Natural killer cell (primary cell): Measurements from ENCODE around the gene MCEE. TPM values are rescaled to one million over a fixed set of nuclear protein-coding genes. Genes with fewer than 3 reads are reported as not detected.

Source experiments
- ATAC-seq, 3 donors: fragments of 150-1000 bp in 2 of 3; fragments of 200-7000 bp in 1 of 3; cut with Tn5 transposase; 1 replicate in 1 of 3; 2 replicates in 2 of 3; pipeline ENCODE4 v1.10.0; 2021; ENCODE audit warnings: mild to moderate bottlenecking in 2 of 3, moderate library complexity in 2 of 3
- DNase-seq, 2 donors: peaks; one replicate each; pipeline versions ENCODE4 v3.0.0 to v3.0.0-alpha.2; 2013 to 2021; ENCODE audit warnings: mixed read lengths in 1 of 2
- H3K27ac ChIP-seq: one replicate; pipeline ENCODE4 v1.5.1; 2013; ENCODE audit warnings: mild to moderate bottlenecking, low read length
- H3K27me3 ChIP-seq: one replicate; pipeline ENCODE4 v1.6.1; 2013; ENCODE audit warnings: low read length; ENCODE audit not compliant: control insufficient read depth, insufficient read depth
- H3K36me3 ChIP-seq: one replicate; pipeline ENCODE4 v1.6.1; 2013; ENCODE audit warnings: low read length; ENCODE audit not compliant: control insufficient read depth, insufficient read depth
- H3K4me1 ChIP-seq: one replicate; pipeline ENCODE4 v1.6.1; 2013; ENCODE audit warnings: low read length; ENCODE audit not compliant: control insufficient read depth, insufficient read depth
- H3K4me3 ChIP-seq: one replicate; pipeline ENCODE4 v1.5.1; 2013; ENCODE audit warnings: low read length
- H3K9me3 ChIP-seq: one replicate; pipeline ENCODE4 v1.6.1; 2013; ENCODE audit warnings: low read length; ENCODE audit not compliant: control insufficient read depth, insufficient read depth
- H3K27ac Mint-ChIP-seq, 2 donors: one replicate each; pipeline ENCODE4 v1.8.0; 2022; ENCODE audit warnings: mild to moderate bottlenecking in 2 of 2, mixed read lengths in 2 of 2, moderate library complexity in 1 of 2
- H3K27me3 Mint-ChIP-seq, 2 donors: one replicate each; pipeline ENCODE4 v1.8.0; 2022; ENCODE audit warnings: low read depth in 2 of 2, mixed read lengths in 2 of 2
- H3K36me3 Mint-ChIP-seq: one replicate; pipeline ENCODE4 v1.8.0; 2022; ENCODE audit warnings: mixed read lengths
- H3K4me1 Mint-ChIP-seq, 2 donors: one replicate each; pipeline ENCODE4 v1.8.0; 2022; ENCODE audit warnings: mixed read lengths in 2 of 2
- H3K4me3 Mint-ChIP-seq: one replicate; pipeline ENCODE4 v1.8.0; 2022; ENCODE audit warnings: mild to moderate bottlenecking, moderate library complexity, mixed read lengths
- H3K9me3 Mint-ChIP-seq, 2 donors: one replicate each; pipeline ENCODE4 v1.8.0; 2022; ENCODE audit warnings: mixed read lengths in 2 of 2
- CTCF ChIP-seq: fragments of 200-600 bp; IDR thresholded peaks from one replicate; pipeline ENCODE4 v1.8.0; 2022; ENCODE audit warnings: antibody characterized with exemption
- WGBS: methylation state at CpG from one replicate; pipeline ENCODE4 v1.1.7; 2013; ENCODE audit warnings: missing lambda C conversion rate; ENCODE audit not compliant: insufficient coverage; 5-methylcytosine and 5-hydroxymethylcytosine counted together
- intact Hi-C: fragments of 100-400 bp; cut with micrococcal nuclease; formaldehyde crosslinking; loops from one replicate; pipeline ENCODE4 v1.14.2; 2022
- total RNA-seq, 4 donors: library from RNA; stranded (reverse); fragments of 120-200 nt in 1 of 4; gene quantifications; one replicate each; pipeline versions ENCODE4 v1.2.3 to v1.2.4, GENCODE V29; 2013 to 2022

MCEE gene
- total RNA-seq, 3 donors from 2014 or later (not counting 1 experiment from before 2014, with no cell fraction given) = 8.4 to 10.4 (median 8.7) TPM

DNA sequence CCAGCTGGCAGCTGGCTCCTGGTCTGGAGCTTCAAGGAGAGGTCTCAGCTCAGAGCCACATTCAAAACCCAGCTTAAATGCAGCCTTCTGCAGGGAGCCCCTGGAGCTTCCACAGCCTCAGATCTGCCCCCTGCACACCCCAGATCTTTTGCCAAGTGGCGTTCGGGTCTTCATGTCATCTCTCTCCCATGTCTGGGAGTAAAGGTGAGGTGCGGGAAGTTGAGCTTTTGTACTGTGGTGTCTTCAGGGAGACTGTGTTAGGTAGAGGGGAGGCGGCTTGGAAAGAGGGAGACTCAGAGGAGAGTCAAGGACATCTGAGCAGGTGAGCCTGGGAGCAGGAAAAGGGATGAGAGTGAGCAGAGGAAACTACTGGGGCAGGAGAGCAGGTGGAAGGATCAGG lies 25.8 kb upstream of the MCEE start:
- Mint-ChIP-seq H3K36me3 (no peaks in the 10 kb centered on the region), H3K4me3 (no peak overlapping the region), H3K9me3 (no peaks in the 10 kb centered on the region), H3K27me3 (peaks cover 7 to 11% of the 10 kb centered on the region in 2 donors), H3K27ac (no peak overlapping the region), H3K4me1 (peaks cover 6 to 7% of the 10 kb centered on the region in 2 donors)
- WGBS = 86% methylated on average over 4 of the region's 4 CpGs
- H3K4me1 ChIP-seq = peaks cover 7% of the 10 kb centered on the region
- no peak for TF ChIP-seq CTCF
- no peaks in the 10 kb centered on the region for H3K36me3 ChIP-seq
- no peak overlapping the region for H3K4me3 ChIP-seq
- intact Hi-C loops = loop anchor here (2.0 kb wide), 1 partner anchor 355 kb away; no protein-coding TSS in a partner anchor
- no peaks in the 10 kb centered on the region for H3K9me3 ChIP-seq
- DNase-seq = no peak
- ATAC-seq = no peak
- H3K27ac ChIP-seq = no peak overlapping the region
- peaks cover 3% of the 10 kb centered on the region for H3K27me3 ChIP-seq

DNA sequence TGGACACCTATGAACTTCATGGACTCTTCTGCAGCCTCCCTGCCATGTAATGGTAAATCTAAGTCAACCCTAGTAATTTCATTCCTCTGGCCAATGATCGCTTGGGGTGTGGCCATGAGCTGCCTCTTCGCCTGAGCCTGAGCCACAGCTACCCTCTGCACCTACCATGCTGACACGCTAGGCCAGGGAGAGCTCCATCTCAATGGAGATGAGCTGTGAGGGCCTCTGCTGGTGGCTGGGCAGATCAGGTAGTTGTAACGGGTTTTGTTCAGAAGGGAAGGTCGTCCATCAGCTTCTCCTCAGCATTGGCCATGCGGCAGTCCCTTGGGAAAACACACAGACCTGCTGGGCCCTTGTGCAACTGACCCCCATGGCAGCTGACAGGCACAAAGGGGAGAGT lies 24.8 kb upstream of the MCEE start:
- H3K27ac Mint-ChIP-seq = no peak overlapping the region
- Histone ChIP-seq H3K4me1 (peaks cover 7% of the 10 kb centered on the region), H3K27ac (no peak overlapping the region), H3K4me3 (no peak overlapping the region), H3K27me3 (peaks cover 3% of the 10 kb centered on the region), H3K9me3 (no peaks in the 10 kb centered on the region), H3K36me3 (peaks cover 8% of the 10 kb centered on the region)
- H3K4me1 Mint-ChIP-seq = peaks cover 6 to 7% of the 10 kb centered on the region in 2 donors
- no peaks in the 10 kb centered on the region for H3K9me3 Mint-ChIP-seq
- DNase-seq = peak in 1 of 2 donors; percentile 19
- intact Hi-C loops = no loop called here
- H3K36me3 Mint-ChIP-seq = peaks cover 6% of the 10 kb centered on the region
- no peak for ATAC-seq
- no peak for TF ChIP-seq CTCF
- 63% methylated on average over 6 of the region's 6 CpGs for WGBS
- H3K4me3 Mint-ChIP-seq = no peak overlapping the region
- peaks cover 7 to 11% of the 10 kb centered on the region in 2 donors for H3K27me3 Mint-ChIP-seq

DNA sequence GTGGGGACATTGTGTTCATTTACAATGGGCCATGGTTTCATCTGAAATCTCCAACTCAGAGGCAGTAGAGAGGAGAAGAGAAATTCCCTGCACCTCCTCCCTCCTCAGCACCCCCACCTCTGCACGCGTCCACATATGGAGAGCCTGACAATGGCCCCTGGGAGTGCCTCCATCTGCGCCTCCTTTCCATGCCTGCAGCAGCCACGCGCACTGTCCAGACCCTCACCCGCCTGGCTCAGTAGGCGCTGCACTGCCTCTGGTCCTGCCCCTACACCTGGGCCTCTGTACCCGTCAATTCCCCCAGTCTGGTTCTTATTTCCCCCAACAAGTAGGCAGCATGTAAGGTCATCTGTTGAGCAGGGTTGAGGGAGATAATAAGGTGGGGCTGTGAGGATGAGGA lies 24.2 kb upstream of the MCEE start:
- H3K36me3 ChIP-seq = peaks cover 13% of the 10 kb centered on the region
- ATAC-seq (no peak), DNase-seq (no peak)
- Mint-ChIP-seq H3K27ac (no peak overlapping the region), H3K4me3 (no peak overlapping the region), H3K9me3 (no peaks in the 10 kb centered on the region), H3K4me1 (peaks cover 6 to 7% of the 10 kb centered on the region in 2 donors), H3K36me3 (peaks cover 11% of the 10 kb centered on the region), H3K27me3 (peaks cover 7% of the 10 kb centered on the region in 2 donors)
- intact Hi-C loops = no loop called here
- no peak overlapping the region for H3K27ac ChIP-seq
- no peak for TF ChIP-seq CTCF
- H3K4me3 ChIP-seq = no peak overlapping the region
- WGBS = 95% methylated on average over 8 of the region's 8 CpGs
- no peaks in the 10 kb centered on the region for H3K9me3 ChIP-seq
- peaks cover 3% of the 10 kb centered on the region for H3K27me3 ChIP-seq
- H3K4me1 ChIP-seq = peaks cover 7% of the 10 kb centered on the region

DNA sequence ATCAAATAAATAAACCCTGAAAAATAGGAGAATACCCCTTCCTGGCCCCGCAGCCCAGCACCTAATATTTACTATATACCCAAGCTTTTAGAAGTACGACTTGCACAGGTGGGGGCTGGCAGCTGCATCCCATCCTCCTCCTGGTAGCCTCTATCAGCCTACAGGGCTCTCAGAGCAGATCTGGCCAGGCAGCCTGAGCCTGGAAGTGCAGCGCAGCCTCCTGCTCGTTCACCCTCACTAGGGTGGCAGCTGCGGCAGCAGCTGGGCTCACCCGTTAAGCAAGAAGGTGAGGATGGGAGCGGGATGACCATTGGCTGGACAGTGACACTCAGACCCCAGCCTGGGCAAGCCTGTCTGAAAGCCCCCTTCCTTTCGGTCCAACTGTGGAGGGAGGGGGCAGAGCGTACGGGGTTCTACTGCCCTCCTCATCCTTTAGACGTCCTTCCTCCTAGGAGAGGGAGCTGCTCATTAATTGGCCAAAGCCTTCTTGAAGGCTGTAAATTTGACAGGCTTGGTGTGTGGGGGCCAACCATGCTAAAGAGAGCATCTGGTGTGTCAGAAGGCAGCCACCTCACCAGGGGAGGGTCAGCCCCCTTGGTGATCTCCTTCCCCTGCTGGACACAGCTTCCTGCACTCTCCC lies 23.7 kb upstream of the MCEE start:
- no peak overlapping the region for H3K4me3 ChIP-seq
- peaks cover 6 to 7% of the 10 kb centered on the region in 2 donors for H3K4me1 Mint-ChIP-seq
- peaks cover 6 to 7% of the 10 kb centered on the region in 2 donors for H3K27me3 Mint-ChIP-seq
- intact Hi-C loops = no loop called here
- H3K4me1 ChIP-seq = peaks cover 7% of the 10 kb centered on the region
- 92% methylated on average over 11 of the region's 11 CpGs for WGBS
- TF ChIP-seq CTCF = no peak
- H3K27ac ChIP-seq = no peak overlapping the region
- peaks cover 19% of the 10 kb centered on the region for H3K36me3 ChIP-seq
- no peak overlapping the region for H3K4me3 Mint-ChIP-seq
- peaks cover 17% of the 10 kb centered on the region for H3K36me3 Mint-ChIP-seq
- DNase-seq (no peak), ATAC-seq (no peak)
- H3K27ac Mint-ChIP-seq = no peak overlapping the region
- no peaks in the 10 kb centered on the region for H3K9me3 Mint-ChIP-seq
- H3K27me3 ChIP-seq = peaks cover 3% of the 10 kb centered on the region
- H3K9me3 ChIP-seq = no peaks in the 10 kb centered on the region
